ENCODE data around the gene INHA.

Gene INHA

DNA sequence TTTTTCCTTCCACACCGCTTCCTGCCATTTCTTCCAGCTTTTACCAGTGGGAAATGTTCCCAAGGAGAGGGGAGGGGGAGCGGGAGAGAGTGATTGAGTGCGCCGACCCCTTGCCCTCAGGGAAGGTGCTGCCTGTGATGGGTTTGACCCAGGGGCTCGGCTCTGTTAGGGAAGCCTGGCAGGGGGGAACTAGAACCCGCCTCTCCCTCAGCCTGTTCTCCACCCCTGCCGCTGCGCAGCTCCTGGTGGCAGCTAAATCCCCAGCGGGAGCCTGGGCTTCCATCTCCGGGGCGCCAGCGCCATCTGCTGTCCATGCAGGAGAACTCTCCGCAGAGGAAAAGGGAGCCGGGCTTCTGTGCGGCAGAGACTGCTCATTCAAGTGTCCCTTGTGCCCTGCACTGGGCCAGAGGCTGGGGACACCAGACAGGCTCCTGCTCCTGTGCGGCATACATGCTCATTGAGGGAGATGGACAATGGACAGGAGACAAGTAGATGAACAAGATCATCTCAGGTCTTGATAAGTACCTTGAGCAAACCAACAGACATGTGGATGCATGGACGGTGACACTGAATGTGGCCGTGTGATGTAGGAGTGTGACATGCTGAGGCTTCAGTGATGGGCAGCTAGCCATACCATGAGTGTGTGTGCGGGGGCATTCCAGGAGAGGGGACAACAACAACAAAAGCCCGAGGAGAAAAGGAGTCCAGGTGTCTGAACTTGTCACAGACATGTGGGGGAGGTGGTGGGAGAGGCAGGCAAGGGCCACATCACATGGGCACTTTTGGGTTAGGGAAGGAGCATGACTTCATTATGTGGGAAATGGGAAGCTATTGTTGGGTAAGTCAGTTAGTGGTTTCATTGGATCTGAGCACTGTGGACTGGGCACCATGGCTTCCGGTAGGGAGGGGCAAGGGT lies 41.8 kb upstream of the INHA start:
- ATAC-seq = peak; percentile 93
- TF ChIP-seq ZNF8 (CRISPR knock-in tag; IDR thresholded peaks at IDR 0.05) (no peak), GLIS3 (CRISPR knock-in tag; IDR thresholded peaks at IDR 0.05) (no peak), CSDC2 (CRISPR knock-in tag; IDR thresholded peaks at IDR 0.05) (no peak), ZNF565 (CRISPR knock-in tag; conservative IDR thresholded peaks at IDR 0.05; ENCODE audit: low read depth) (no peak), ESRRG (CRISPR knock-in tag; IDR thresholded peaks at IDR 0.05) (no peak), TOX (CRISPR knock-in tag; IDR thresholded peaks at IDR 0.05; ENCODE audit: borderline replicate concordance) (no peak), PPARA (CRISPR knock-in tag; IDR thresholded peaks at IDR 0.05; ENCODE audit: borderline replicate concordance) (no peak), ARNTL (CRISPR knock-in tag; IDR thresholded peaks at IDR 0.05; ENCODE audit: borderline replicate concordance, low read depth) (no peak), TCF4 (CRISPR knock-in tag; IDR thresholded peaks at IDR 0.05; ENCODE audit: borderline replicate concordance) (no peak), RARB (CRISPR knock-in tag; IDR thresholded peaks at IDR 0.05) (no peak), ZFP3 (CRISPR knock-in tag; IDR thresholded peaks at IDR 0.05) (no peak)
- TF ChIP-seq, protein P1, sequence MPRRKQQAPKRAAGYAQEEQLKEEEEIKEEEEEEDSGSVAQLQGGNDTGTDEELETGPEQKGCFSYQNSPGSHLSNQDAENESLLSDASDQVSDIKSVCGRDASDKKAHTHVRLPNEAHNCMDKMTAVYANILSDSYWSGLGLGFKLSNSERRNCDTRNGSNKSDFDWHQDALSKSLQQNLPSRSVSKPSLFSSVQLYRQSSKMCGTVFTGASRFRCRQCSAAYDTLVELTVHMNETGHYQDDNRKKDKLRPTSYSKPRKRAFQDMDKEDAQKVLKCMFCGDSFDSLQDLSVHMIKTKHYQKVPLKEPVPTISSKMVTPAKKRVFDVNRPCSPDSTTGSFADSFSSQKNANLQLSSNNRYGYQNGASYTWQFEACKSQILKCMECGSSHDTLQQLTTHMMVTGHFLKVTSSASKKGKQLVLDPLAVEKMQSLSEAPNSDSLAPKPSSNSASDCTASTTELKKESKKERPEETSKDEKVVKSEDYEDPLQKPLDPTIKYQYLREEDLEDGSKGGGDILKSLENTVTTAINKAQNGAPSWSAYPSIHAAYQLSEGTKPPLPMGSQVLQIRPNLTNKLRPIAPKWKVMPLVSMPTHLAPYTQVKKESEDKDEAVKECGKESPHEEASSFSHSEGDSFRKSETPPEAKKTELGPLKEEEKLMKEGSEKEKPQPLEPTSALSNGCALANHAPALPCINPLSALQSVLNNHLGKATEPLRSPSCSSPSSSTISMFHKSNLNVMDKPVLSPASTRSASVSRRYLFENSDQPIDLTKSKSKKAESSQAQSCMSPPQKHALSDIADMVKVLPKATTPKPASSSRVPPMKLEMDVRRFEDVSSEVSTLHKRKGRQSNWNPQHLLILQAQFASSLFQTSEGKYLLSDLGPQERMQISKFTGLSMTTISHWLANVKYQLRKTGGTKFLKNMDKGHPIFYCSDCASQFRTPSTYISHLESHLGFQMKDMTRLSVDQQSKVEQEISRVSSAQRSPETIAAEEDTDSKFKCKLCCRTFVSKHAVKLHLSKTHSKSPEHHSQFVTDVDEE (CRISPR knock-in tag; IDR thresholded peaks at IDR 0.05) = no peak
- TF ChIP-seq, protein P2, sequence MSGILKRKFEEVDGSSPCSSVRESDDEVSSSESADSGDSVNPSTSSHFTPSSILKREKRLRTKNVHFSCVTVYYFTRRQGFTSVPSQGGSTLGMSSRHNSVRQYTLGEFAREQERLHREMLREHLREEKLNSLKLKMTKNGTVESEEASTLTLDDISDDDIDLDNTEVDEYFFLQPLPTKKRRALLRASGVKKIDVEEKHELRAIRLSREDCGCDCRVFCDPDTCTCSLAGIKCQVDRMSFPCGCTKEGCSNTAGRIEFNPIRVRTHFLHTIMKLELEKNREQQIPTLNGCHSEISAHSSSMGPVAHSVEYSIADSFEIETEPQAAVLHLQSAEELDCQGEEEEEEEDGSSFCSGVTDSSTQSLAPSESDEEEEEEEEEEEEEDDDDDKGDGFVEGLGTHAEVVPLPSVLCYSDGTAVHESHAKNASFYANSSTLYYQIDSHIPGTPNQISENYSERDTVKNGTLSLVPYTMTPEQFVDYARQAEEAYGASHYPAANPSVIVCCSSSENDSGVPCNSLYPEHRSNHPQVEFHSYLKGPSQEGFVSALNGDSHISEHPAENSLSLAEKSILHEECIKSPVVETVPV (CRISPR knock-in tag; IDR thresholded peaks at IDR 0.05) = no peak
- TF ChIP-seq, protein P3, sequence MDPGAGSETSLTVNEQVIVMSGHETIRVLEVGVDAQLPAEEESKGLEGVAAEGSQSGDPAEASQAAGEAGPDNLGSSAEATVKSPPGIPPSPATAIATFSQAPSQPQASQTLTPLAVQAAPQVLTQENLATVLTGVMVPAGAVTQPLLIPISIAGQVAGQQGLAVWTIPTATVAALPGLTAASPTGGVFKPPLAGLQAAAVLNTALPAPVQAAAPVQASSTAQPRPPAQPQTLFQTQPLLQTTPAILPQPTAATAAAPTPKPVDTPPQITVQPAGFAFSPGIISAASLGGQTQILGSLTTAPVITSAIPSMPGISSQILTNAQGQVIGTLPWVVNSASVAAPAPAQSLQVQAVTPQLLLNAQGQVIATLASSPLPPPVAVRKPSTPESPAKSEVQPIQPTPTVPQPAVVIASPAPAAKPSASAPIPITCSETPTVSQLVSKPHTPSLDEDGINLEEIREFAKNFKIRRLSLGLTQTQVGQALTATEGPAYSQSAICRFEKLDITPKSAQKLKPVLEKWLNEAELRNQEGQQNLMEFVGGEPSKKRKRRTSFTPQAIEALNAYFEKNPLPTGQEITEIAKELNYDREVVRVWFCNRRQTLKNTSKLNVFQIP (CRISPR knock-in tag; IDR thresholded peaks at IDR 0.05; ENCODE audit: borderline replicate concordance, low read depth) = no peak
- TF ChIP-seq, protein P4, sequence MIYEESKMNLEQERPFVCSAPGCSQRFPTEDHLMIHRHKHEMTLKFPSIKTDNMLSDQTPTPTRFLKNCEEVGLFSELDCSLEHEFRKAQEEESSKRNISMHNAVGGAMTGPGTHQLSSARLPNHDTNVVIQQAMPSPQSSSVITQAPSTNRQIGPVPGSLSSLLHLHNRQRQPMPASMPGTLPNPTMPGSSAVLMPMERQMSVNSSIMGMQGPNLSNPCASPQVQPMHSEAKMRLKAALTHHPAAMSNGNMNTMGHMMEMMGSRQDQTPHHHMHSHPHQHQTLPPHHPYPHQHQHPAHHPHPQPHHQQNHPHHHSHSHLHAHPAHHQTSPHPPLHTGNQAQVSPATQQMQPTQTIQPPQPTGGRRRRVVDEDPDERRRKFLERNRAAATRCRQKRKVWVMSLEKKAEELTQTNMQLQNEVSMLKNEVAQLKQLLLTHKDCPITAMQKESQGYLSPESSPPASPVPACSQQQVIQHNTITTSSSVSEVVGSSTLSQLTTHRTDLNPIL (CRISPR knock-in tag; IDR thresholded peaks at IDR 0.05; ENCODE audit: low read depth) = no peak

DNA sequence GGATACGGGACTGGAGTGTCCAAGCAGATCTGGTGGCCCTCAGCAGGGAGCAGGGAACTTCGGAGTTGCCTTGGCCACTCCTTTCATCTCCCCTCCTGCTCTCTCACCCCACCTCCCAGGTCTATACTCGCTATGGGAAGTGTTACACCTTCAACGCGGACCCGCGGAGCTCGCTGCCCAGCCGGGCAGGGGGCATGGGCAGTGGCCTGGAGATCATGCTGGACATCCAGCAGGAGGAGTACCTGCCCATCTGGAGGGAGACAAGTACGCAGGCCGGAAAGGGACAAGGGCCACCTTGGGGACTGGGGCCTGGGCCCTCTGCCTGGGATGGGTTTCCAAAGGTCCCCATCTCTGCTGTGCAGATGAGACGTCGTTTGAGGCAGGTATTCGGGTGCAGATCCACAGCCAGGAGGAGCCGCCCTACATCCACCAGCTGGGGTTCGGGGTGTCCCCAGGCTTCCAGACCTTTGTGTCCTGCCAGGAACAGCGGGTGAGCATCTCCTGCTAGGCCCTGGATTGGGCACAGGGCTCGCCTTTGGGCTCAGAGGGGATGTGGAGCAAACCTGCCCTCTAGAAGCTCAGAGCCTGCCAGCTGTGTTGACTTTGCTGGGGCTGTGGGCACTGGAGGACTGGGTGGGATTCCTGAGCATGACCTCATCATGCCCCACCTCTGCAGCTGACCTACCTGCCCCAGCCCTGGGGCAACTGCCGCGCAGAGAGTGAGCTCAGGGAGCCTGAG lies 40.3 kb upstream of the INHA start:
- ATAC-seq = no peak
- TF ChIP-seq RARB (CRISPR knock-in tag; IDR thresholded peaks at IDR 0.05) (no peak), ARNTL (CRISPR knock-in tag; IDR thresholded peaks at IDR 0.05; ENCODE audit: borderline replicate concordance, low read depth) (no peak)
- TF ChIP-seq, protein P3 (CRISPR knock-in tag; IDR thresholded peaks at IDR 0.05; ENCODE audit: borderline replicate concordance, low read depth) = no peak

DNA sequence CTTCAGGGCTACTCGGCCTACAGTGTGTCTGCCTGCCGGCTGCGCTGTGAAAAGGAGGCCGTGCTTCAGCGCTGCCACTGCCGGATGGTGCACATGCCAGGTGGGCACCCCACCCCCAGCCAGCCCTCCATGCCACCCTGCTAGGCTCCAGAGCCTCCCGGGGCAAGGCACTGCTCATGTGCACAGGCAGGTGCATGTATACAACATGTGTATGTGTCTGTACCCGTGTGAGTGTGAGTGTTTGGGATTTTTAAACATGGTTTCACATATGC lies 39.8 kb upstream of the INHA start:
- TF ChIP-seq TCF4 (CRISPR knock-in tag; IDR thresholded peaks at IDR 0.05; ENCODE audit: borderline replicate concordance) (no peak), ISL1 (CRISPR knock-in tag; IDR thresholded peaks at IDR 0.05) (no peak), ESRRG (CRISPR knock-in tag; IDR thresholded peaks at IDR 0.05) (no peak), ZFP3 (CRISPR knock-in tag; IDR thresholded peaks at IDR 0.05) (no peak), GLIS3 (CRISPR knock-in tag; IDR thresholded peaks at IDR 0.05) (no peak), TOX (CRISPR knock-in tag; IDR thresholded peaks at IDR 0.05; ENCODE audit: borderline replicate concordance) (no peak), ZC3H10 (CRISPR knock-in tag; IDR thresholded peaks at IDR 0.05) (no peak), CSDC2 (CRISPR knock-in tag; IDR thresholded peaks at IDR 0.05) (no peak), ZNF8 (CRISPR knock-in tag; IDR thresholded peaks at IDR 0.05) (no peak), BACH2 (CRISPR knock-in tag; IDR thresholded peaks at IDR 0.05; ENCODE audit: borderline replicate concordance) (no peak), ZNF565 (CRISPR knock-in tag; conservative IDR thresholded peaks at IDR 0.05; ENCODE audit: low read depth) (no peak)
- TF ChIP-seq, protein P4 (CRISPR knock-in tag; IDR thresholded peaks at IDR 0.05; ENCODE audit: low read depth) = no peak
- TF ChIP-seq, protein P1 (CRISPR knock-in tag; IDR thresholded peaks at IDR 0.05) = no peak
- ATAC-seq = no peak
